ENCODE measurements around the gene GTF2IRD1. TPM values are rescaled to one million over a fixed set of nuclear protein-coding genes. Genes with fewer than 3 reads are reported as not detected.

GTF2IRD1 gene
- polyA plus RNA-seq, 1 of the 3 experiments (the other 2 are of a cell fraction), result 26.4 TPM

DNA sequence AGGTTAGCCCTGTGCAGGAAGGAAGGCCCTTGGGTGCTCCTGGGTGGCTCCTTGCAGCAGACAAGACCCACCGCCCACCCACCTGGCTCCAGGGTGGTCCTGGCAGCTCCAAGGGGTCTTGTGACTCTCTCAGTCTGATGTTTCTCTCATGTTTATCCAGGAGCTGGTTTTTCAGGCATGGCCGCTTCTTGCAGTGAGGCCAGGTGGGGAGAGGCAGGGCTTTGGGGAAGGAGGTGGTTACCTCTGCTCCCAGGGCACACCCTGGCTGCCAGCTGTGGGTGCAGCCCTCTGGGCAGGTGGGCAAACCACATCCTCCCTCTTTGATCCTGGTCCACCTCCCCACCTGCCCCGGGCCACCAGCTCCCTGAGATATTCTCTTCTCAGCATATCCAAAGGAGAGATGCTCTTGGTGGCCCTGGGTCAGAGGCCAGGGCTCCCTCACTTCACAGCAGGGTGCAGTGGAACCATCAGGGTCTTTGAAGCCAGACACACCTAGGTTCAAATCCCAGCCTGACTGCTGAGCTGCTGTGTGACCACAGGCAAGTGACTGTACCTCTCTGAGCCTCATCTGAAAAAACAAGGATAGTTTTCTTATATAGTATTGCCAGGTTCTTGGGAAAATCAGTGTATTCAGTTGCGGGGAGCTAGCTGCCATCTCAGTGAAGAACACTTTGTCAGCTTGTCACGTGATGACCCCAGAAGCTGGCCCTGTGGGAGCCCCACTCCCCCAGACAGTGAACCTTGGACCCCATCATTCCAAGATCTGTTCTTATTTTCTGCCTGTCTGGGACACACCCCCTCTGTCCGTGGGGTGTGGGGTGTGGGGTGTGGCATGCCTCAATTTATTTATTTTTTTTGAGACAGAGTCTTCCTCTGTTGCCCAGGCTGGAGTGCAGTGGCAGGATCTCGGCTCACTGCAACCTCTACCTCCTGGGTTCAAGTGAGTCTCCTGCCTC is 11.5 kb downstream of the GTF2IRD1 start:
- Histone ChIP-seq H3K9me2 (no peaks in the 10 kb centered on the region), H3K27me3 (ENCODE audit: insufficient read depth) (no peaks in the 10 kb centered on the region), H3K4me2 (no peak overlapping the region), H3F3A (replicated peaks; ENCODE audit: insufficient read depth) (peaks cover 10% of the 10 kb centered on the region), H3K27ac (ENCODE audit: low read depth in 2 of 2, low read length in 1 of 2) (no peak overlapping the region), H2AFZ (ENCODE audit: low read depth) (no peak overlapping the region), H3K4me1 (ENCODE audit: control insufficient read depth in 1 of 2, insufficient read depth in 2 of 2, low read depth in 1 of 2, low read length in 1 of 2) (peaks cover 0 to 8% of the 10 kb centered on the region in 2 experiments; a peak in 1 of 4 replicates), H4K20me1 (ENCODE audit: insufficient read depth) (peaks cover 49% of the 10 kb centered on the region), H3K79me2 (ENCODE audit: insufficient read depth) (peaks cover 84% of the 10 kb centered on the region), H3K9ac (no peak overlapping the region), H3K9me3 (no peaks in the 10 kb centered on the region), H3K36me3 (replicated peaks in 1 of 2; ENCODE audit: control insufficient read depth in 1 of 2, insufficient read depth in 2 of 2, low read length in 1 of 2) (no peaks in the 10 kb centered on the region), H3K4me3 (ENCODE audit: low read depth in 2 of 2, low read length in 1 of 2) (no peak overlapping the region)
- TF ChIP-seq EP300 (IDR thresholded peaks at IDR 0.05; ENCODE audit: borderline replicate concordance in 1 of 2, low read depth in 1 of 2, low read length in 1 of 2) (no peak), GABPA (IDR thresholded peaks at IDR 0.05; ENCODE audit: low read depth) (no peak), RCOR1 (IDR thresholded peaks at IDR 0.05; ENCODE audit: low read length) (no peak), EZH2phosphoT487 (IDR thresholded peaks at IDR 0.05; ENCODE audit: borderline replicate concordance, low read depth) (no peak)
- TF ChIP-seq, protein P1, sequence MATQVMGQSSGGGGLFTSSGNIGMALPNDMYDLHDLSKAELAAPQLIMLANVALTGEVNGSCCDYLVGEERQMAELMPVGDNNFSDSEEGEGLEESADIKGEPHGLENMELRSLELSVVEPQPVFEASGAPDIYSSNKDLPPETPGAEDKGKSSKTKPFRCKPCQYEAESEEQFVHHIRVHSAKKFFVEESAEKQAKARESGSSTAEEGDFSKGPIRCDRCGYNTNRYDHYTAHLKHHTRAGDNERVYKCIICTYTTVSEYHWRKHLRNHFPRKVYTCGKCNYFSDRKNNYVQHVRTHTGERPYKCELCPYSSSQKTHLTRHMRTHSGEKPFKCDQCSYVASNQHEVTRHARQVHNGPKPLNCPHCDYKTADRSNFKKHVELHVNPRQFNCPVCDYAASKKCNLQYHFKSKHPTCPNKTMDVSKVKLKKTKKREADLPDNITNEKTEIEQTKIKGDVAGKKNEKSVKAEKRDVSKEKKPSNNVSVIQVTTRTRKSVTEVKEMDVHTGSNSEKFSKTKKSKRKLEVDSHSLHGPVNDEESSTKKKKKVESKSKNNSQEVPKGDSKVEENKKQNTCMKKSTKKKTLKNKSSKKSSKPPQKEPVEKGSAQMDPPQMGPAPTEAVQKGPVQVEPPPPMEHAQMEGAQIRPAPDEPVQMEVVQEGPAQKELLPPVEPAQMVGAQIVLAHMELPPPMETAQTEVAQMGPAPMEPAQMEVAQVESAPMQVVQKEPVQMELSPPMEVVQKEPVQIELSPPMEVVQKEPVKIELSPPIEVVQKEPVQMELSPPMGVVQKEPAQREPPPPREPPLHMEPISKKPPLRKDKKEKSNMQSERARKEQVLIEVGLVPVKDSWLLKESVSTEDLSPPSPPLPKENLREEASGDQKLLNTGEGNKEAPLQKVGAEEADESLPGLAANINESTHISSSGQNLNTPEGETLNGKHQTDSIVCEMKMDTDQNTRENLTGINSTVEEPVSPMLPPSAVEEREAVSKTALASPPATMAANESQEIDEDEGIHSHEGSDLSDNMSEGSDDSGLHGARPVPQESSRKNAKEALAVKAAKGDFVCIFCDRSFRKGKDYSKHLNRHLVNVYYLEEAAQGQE (IDR thresholded peaks at IDR 0.05; ENCODE audit: low read depth, low read length), result no peak
- DNase-seq, result no peak
- ChIA-PET CTCF (interaction anchor here (0.9 to 2.9 kb wide), 6 partner anchors 10 to 102 kb away, joined by 3 to 12 read pairs (median 4); no protein-coding TSS in a partner anchor), POLR2A (interaction anchor here (1.3 kb wide), 1 partner anchor 13 kb away, joined by 4 read pairs; no protein-coding TSS in a partner anchor)
- WGBS (ENCODE audit: low lambda C conversion rate), result 90% methylated on average over 7 of the region's 7 CpGs

DNA sequence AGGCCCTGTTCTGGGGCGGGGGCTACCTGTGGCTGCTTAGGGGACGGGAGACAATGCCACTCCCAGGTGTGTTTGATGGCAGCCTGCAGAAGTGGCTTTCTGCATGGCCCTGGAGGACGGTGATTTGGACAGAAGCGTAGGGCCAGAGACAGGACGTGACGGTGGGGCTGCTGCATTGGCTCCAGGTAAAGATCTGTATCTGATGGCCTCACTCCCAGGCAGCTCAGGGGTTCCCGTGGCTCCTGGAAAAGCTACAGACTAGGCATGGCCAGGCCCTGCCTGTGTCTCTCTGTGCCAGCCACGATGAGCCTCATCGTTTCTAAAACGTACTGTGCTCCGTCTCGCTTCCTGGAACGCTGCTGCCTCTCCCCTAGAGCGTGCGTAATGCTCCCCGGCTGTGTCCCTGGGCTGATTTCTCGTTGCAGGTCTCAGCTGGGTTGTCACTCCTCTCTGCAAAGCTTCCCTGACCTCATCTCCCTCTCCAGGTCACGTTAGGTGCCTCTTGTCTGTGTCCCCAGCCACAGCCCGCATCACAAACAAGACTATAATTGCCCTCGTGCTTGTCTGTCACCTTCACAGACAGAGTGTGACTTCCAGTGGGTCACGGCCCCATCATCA is 12.6 kb downstream of the GTF2IRD1 start:
- H3K4me1 ChIP-seq (ENCODE audit: control insufficient read depth in 1 of 2, insufficient read depth in 2 of 2, low read depth in 1 of 2, low read length in 1 of 2), result peaks cover 0 to 8% of the 10 kb centered on the region in 2 experiments; a peak in 1 of 4 replicates
- CTCF ChIA-PET, result interaction anchor here (0.7 to 2.9 kb wide), 3 partner anchors 12 to 17 kb away, joined by 3 to 12 read pairs (median 7); no protein-coding TSS in a partner anchor
- peak overlapping the region in 1 of 2 experiments; percentile 51; a peak in 1 of 4 replicates for H3K27ac ChIP-seq (ENCODE audit: low read depth in 2 of 2, low read length in 1 of 2)
- TF ChIP-seq TEAD4 (IDR thresholded peaks at IDR 0.05; ENCODE audit: borderline replicate concordance, insufficient read depth) (no peak), MXI1 (IDR thresholded peaks at IDR 0.05; ENCODE audit: low read depth, low read length) (0 out of 2 replicates have a peak, but pooled peaks have one; percentile 16), GATA2 (CRISPR knock-in tag; IDR thresholded peaks at IDR 0.05) (peak; percentile 74), ELF1 (IDR thresholded peaks at IDR 0.05) (no peak), RXRA (IDR thresholded peaks at IDR 0.05; ENCODE audit: borderline replicate concordance, low read depth) (no peak)
- H3K4me3 ChIP-seq (ENCODE audit: low read depth in 2 of 2, low read length in 1 of 2), result no peak overlapping the region
- H3K9me3 ChIP-seq, result no peaks in the 10 kb centered on the region
- no peak overlapping the region for H3K9ac ChIP-seq
- peaks cover 10% of the 10 kb centered on the region for H3F3A ChIP-seq (replicated peaks; ENCODE audit: insufficient read depth)
- H3K27me3 ChIP-seq (ENCODE audit: insufficient read depth), result no peaks in the 10 kb centered on the region
- H2AFZ ChIP-seq (ENCODE audit: low read depth), result no peak overlapping the region
- no peaks in the 10 kb centered on the region for H3K36me3 ChIP-seq (replicated peaks in 1 of 2; ENCODE audit: control insufficient read depth in 1 of 2, insufficient read depth in 2 of 2, low read length in 1 of 2)
- POLR2A ChIA-PET, result interaction anchor here (0.6 to 1.3 kb wide), 3 partner anchors 12 to 132 kb away, joined by 3 to 5 read pairs (median 4); no protein-coding TSS in a partner anchor
- no peak overlapping the region for H3K4me2 ChIP-seq
- WGBS (ENCODE audit: low lambda C conversion rate), result 76% methylated on average over 21 of the region's 21 CpGs
- peaks cover 58% of the 10 kb centered on the region for H4K20me1 ChIP-seq (ENCODE audit: insufficient read depth)
- H3K9me2 ChIP-seq, result no peaks in the 10 kb centered on the region
- peaks cover 83% of the 10 kb centered on the region for H3K79me2 ChIP-seq (ENCODE audit: insufficient read depth)
- no peak for DNase-seq
